Femur (tissue), 1 donor: ENCODE results near the gene ALPK1.
A peak's percentile ranks its signal among the peaks of the same experiment; 100 is the strongest.

Source experiments
- DNase-seq: peaks from one replicate; pipeline ENCODE4 v3.0.0-alpha.2; 2017

ALPK1 gene

GRCh38 chr4:112328734-112329130 is 31.6 kb downstream of the ALPK1 start:
- DNase-seq: no peak

DNA sequence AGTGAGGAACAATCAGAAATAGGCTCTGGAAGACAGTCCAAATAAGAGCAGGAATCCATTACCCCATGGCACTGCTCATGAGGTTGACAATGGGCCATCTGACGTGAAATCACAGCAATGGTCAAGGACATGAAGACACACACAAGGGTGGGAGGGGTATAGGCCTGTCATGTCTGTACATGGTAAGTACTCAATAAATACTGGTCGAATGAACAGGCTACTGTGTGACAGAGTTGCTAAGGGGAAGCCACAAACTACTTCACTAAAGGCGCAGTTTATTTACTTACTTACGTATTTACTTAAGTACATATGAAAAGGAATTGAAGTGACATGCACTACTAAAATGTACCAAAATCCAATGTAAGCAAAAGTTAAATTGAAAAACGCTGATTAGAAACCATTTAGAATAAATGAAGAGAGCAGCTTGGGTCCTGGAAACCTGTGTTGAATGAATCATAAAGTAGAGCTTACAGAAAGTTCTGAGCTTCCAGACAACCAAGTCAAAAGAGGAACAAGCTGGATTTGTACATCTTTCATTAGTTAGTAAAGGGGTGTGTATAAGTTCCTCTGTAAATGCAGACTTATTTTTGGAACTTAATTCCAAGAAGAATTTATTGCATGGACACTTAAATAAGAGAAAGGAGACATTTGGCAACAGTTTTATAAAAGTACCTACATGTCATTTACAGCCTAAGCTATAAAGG is 32.7 kb downstream of the ALPK1 start:
- DNase-seq: no peak

DNA sequence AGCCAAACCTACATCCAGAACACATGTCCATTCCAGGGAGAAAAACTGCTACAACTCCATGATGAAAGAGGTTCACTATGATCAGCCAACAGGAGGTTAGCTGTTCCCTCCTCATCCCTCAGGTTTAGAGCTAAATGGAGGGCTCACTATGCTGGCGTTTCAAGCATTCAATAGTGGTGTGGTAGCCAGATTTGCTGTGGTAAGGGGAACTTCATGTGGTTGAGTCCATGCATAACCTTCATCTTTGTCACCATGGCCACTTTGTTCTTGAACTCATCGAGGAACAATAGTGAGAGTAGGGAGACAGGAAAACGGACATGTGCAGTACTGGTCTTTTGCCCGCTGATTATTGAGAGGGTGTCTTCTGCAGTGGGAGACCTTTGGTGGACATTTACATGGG is 33.8 kb downstream of the ALPK1 start:
- DNase-seq: no peak

GRCh38 chr4:112332398-112332797 is 35.2 kb downstream of the ALPK1 start:
- DNase-seq: no peak

- no peak for DNase-seq
These were observed 42.9 kb downstream of the ALPK1 start for GRCh38 chr4:112340023-112340422.

- DNase-seq: no peak
These were observed 43.9 kb downstream of the ALPK1 start for GRCh38 chr4:112341033-112341432.

GRCh38 chr4:112343330-112344080 is 46.3 kb downstream of the ALPK1 start:
- DNase-seq: no peak

- peak; percentile 66 for DNase-seq
These were observed 51.5 kb downstream of the ALPK1 start for GRCh38 chr4:112348488-112349158.

DNA sequence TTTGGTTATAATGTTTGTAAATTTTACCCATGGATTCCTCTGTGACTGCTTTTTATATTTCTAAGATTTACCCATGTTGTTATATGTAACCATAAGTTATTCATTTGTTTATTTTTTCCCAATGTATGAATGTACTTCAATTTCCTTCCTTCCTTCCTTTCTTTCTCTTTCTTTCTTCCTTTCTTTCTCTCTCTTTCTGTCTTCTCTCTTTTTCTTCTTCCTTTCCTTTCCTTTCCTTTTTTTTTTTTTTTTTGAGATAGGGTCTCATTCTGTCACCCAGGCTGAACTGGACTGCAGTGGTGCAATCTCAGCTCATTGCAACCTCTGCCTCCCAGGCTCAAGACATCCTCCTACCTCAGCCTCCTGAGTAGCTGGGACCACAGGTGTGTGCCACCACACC is 55.6 kb downstream of the ALPK1 start:
- DNase-seq: no peak

DNA sequence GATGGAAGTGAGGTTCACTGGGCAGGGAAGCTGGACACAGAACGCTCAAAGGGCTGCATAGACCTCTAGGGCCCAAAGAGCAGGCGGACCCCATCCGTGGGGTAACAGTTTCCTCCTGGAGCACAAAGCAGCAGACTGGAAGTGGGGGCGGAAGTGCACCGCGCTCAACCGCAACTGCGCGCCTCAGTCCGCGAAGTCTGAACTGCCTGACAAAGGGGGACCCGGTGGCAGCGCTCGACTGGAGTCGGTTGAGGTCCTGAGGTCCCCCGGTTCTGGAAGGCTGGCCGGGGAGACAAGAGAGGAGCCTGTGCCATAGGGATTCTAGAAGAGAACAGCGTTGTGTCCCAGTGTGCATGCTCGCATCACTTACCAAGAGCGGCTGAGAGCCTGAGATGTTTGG is 58.5 kb downstream of the ALPK1 start:
- no peak for DNase-seq

GRCh38 chr4:112357453-112357852 is 60.3 kb downstream of the ALPK1 start:
- no peak for DNase-seq

DNA sequence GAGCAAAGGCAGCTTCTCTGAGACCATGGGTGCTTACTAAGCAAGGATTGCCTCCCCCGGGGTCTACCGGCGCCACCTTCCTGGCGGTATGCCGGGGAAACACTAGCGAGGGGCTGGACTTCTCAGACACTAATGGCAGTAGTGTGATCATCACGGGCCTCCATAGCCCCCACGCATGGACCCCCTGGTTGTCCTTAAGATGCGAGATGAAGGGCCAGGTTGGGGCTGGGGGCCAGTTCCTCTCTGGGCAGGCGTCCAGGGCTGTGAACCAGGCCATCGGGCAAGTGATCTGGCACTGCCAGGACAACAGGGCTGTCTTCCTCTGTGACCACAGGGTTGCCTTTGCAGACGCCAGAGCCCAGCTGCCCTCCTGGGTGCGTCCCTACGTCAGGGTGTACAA is 60.7 kb downstream of the ALPK1 start:
- DNase-seq: no peak

DNA sequence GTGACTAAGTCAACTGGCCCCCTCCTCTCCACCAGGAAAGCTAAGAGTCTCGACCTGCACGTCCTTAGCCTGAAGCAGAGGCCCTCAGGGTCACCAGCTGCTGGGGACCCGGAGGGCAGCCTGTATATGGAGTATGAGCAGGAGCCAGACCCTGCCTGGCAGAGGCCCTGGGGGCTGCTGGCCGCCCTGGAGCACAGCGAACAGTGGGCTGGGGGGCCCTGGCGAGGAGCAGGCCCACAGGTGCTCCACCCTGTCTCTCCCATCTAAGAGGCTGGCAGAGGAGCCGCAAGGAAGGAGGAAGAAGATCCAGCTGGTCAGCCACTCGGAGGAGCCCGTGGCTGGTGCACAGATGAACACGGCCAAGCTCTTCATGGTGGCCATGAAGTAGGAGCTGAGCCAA is 61.2 kb downstream of the ALPK1 start:
- no peak for DNase-seq

DNA sequence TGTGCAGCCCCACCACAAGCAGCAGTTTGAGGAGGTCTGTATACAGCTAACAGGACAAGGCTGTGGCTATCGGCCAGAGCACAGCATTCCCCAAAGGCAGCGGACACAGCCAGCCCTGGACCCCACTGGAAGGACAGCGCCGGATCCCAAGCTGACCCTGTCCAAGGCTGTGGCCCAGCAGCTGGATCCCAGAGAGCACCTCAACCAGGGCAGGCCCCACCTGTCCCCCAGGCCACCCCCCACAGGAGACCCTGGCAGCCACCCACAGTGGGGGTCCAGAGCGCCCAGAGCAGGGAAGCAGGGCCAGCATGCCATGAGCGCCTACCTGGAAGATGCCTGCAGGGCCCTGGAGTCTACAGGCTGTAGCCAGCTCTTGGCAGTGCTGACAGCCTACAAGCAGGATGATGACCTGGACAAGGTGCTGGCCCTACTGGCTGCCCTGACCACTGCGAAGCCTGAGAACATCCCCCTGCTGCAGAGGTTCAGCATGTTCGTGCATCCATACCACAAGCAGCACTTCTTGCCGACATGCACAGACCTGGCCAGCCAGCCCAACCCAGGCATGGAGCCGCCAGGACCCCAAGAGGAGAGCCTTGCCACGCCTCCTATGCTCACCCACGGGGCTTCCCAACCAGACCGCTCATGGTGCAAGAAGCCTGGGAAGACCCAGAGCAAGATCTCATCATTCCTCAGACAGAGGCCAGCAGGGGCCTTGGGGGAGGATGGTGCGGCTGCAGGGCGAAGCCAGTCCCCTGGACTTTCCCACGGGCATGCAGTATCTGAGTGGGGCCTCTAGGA is 62.0 kb downstream of the ALPK1 start:
- no peak for DNase-seq

- peak; percentile 48 for DNase-seq
These were observed 64.1 kb downstream of the ALPK1 start for GRCh38 chr4:112361181-112361791.

- DNase-seq: no peak
These were observed 73.3 kb downstream of the ALPK1 start for GRCh38 chr4:112370466-112370865.

DNA sequence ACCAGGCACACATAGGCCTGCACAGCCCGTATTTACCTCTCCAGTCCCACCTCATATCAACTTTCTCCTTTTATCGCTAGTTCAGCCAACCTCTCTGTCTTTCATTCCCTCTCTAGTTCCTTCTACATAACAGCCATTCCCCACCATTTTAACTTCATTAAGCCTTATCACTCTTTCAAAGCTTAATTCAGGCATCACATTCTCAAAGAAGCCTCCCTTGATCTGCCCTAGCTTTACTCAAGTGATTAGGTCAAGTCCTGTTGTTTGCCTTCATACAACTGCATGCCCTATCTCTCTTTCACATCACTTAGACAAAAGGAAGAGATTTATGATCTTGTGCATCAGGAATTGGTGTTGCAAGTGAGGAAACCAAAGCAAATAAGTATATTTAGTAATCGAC is 74.2 kb downstream of the ALPK1 start:
- no peak for DNase-seq

- DNase-seq: no peak
These were observed 77.7 kb downstream of the ALPK1 start for GRCh38 chr4:112374850-112375249.

- DNase-seq: no peak
These were observed 80.0 kb downstream of the ALPK1 start for GRCh38 chr4:112377171-112377570.

- no peak for DNase-seq
These were observed 80.5 kb downstream of the ALPK1 start for GRCh38 chr4:112377594-112378242.

- no peak for DNase-seq
These were observed 81.1 kb downstream of the ALPK1 start for GRCh38 chr4:112378243-112378620.

DNA sequence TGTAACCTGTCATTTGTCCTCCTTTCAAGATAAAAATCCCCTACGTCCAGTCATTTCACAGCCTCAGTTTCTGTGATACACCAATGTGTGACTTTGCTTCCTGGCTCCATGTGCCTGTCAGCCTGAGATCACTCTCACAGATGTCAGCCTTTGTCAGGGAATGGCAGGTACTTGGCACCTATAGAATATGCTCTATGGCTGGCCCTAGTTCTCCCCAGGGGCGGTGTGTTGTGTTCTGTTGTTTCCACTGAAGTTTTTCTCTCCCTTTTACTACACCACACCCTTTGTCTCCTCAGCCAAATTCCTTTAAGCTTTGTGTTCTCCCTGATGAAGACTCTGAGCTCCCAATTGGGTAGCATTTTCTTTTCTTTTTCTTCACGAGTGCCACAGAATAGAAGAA is 81.7 kb downstream of the ALPK1 start:
- no peak for DNase-seq
